GM23338 (cell line): ENCODE data around the gene NRDE2. TPM values are rescaled to one million over a fixed set of nuclear protein-coding genes. Genes with fewer than 3 reads are reported as not detected.

Experiments
- ATAC-seq: fragments of 200-7000 bp; cut with Tn5 transposase; 3 replicates; pipeline ENCODE4 v1.9.1; 2020
- DNase-seq: peaks from one replicate; pipeline ENCODE4 v3.0.0-alpha.2; 2015; ENCODE audit warnings: low spot score
- H2AFZ ChIP-seq: fragments of 200-600 bp; sonication (generic); 2 replicates; pipeline ENCODE4 v1.8.0; 2016; ENCODE audit warnings: antibody characterized with exemption, mild to moderate bottlenecking, moderate library complexity
- H3F3A ChIP-seq: fragments of 200-600 bp; sonication (generic); replicated peaks from 2 replicates; pipeline ENCODE4 v1.8.0; 2017; ENCODE audit warnings: antibody characterized with exemption, mixed run types, low read depth
- H3K27ac ChIP-seq: fragments of 200-600 bp; sonication (generic); 2 replicates; pipeline ENCODE4 v1.6.1; 2016; ENCODE audit warnings: low read depth
- H3K27me3 ChIP-seq: fragments of 200-600 bp; sonication (generic); 2 replicates; pipeline ENCODE4 v1.8.0; 2016; ENCODE audit warnings: mild to moderate bottlenecking, mixed run types, moderate library complexity; ENCODE audit not compliant: insufficient read depth
- H3K36me3 ChIP-seq: fragments of 200-600 bp; sonication (generic); 2 replicates; pipeline ENCODE4 v1.8.0; 2016; ENCODE audit warnings: mild to moderate bottlenecking; ENCODE audit not compliant: insufficient read depth
- H3K4me1 ChIP-seq: fragments of 200-600 bp; sonication (generic); 2 replicates; pipeline ENCODE4 v1.8.0; 2016; ENCODE audit warnings: mild to moderate bottlenecking, moderate library complexity; ENCODE audit not compliant: insufficient read depth
- H3K4me2 ChIP-seq: fragments of 200-600 bp; sonication (generic); 2 replicates; pipeline ENCODE4 v1.7.1; 2017; ENCODE audit warnings: mixed run types
- H3K4me3 ChIP-seq: fragments of 200-600 bp; sonication (generic); 2 replicates; pipeline ENCODE4 v1.6.1; 2016; ENCODE audit warnings: mixed run types
- H3K79me2 ChIP-seq: fragments of 200-600 bp; sonication (generic); replicated peaks from 2 replicates; pipeline ENCODE4 v1.8.0; 2017; ENCODE audit warnings: mild to moderate bottlenecking; ENCODE audit not compliant: insufficient read depth
- H3K9me2 ChIP-seq: fragments of 200-600 bp; sonication (generic); 2 replicates; pipeline ENCODE4 v1.8.0; 2017; ENCODE audit not compliant: insufficient read depth
- H4K20me1 ChIP-seq: fragments of 200-600 bp; sonication (generic); replicated peaks from 2 replicates; pipeline ENCODE4 v1.8.0; 2017; ENCODE audit warnings: mild to moderate bottlenecking; ENCODE audit not compliant: insufficient read depth
- H3K27ac Mint-ChIP-seq: 2 replicates; pipeline ENCODE4 v1.8.0; 2020; ENCODE audit warnings: inconsistent platforms, mild to moderate bottlenecking, moderate library complexity, mixed read lengths
- H3K27me3 Mint-ChIP-seq: 3 replicates; pipeline ENCODE4 v1.8.0; 2022; ENCODE audit warnings: low read depth, mild to moderate bottlenecking, moderate library complexity, mixed read lengths, inconsistent platforms; ENCODE audit not compliant: insufficient read depth, poor library complexity
- H3K36me3 Mint-ChIP-seq: 3 replicates; pipeline ENCODE4 v1.8.0; 2021; ENCODE audit warnings: low read depth, mild to moderate bottlenecking, inconsistent platforms, moderate library complexity, mixed read lengths
- H3K4me1 Mint-ChIP-seq: 3 replicates; pipeline ENCODE4 v1.8.0; 2020; ENCODE audit warnings: mild to moderate bottlenecking, inconsistent platforms, mixed read lengths
- H3K4me3 Mint-ChIP-seq: 3 replicates; pipeline ENCODE4 v1.8.0; 2021; ENCODE audit warnings: moderate library complexity, mild to moderate bottlenecking, inconsistent platforms, mixed read lengths
- H3K9me3 Mint-ChIP-seq: 3 replicates; pipeline ENCODE4 v1.8.0; 2020; ENCODE audit warnings: moderate library complexity, mild to moderate bottlenecking, inconsistent platforms, mixed read lengths
- EZH2 ChIP-seq: fragments of 200-600 bp; sonication (generic); IDR thresholded peaks from one replicate; pipeline ENCODE4 v1.8.0; 2017; ENCODE audit warnings: antibody characterized with exemption, mild to moderate bottlenecking, low read depth; ENCODE audit not compliant: unreplicated experiment
- JUNB ChIP-seq: IDR thresholded peaks from one replicate; pipeline ENCODE4 v1.6.1; 2016; ENCODE audit warnings: antibody characterized with exemption; ENCODE audit not compliant: unreplicated experiment
- NANOG ChIP-seq: IDR thresholded peaks from 2 replicates; pipeline ENCODE4 v1.6.1; 2016; ENCODE audit warnings: antibody characterized with exemption, borderline replicate concordance
- REST ChIP-seq: IDR thresholded peaks from one replicate; pipeline ENCODE4 v1.6.1; 2018; ENCODE audit warnings: antibody characterized with exemption; ENCODE audit not compliant: unreplicated experiment
- STAT1 ChIP-seq: IDR thresholded peaks from one replicate; pipeline ENCODE4 v1.6.1; 2016; ENCODE audit warnings: antibody characterized with exemption; ENCODE audit not compliant: unreplicated experiment
- ZNF462 ChIP-seq: fragments of 250-450 bp; sonication (Bioruptor Pico); IDR thresholded peaks from 2 replicates; pipeline ENCODE4 v1.5.0; 2020; ENCODE audit warnings: mild to moderate bottlenecking, moderate library complexity
- polyA plus RNA-seq: library from polyadenylated mRNA; unstranded; fragments of >200 nt; fragmentation: Nextera tagmentation; extraction: Ambion mirVana; gene quantifications from 2 replicates; pipeline ENCODE4 v1.2.1, GENCODE V29; 2016
- total RNA-seq: library from RNA; depleted of rRNA; stranded (reverse); fragments of >200 nt; shearing (Covaris generic); gene quantifications from 2 replicates; pipeline ENCODE4 v1.2.3, GENCODE V29; 2014
- TF ChIP-seq, protein P1 (sequence below): IDR thresholded peaks from 2 replicates; pipeline ENCODE4 v1.6.1; 2016; ENCODE audit warnings: antibody characterized with exemption
- TF ChIP-seq, protein P2 (sequence below), 2 experiments: fragments of 200-600 bp in 1 of 2; sonication (generic) in 1 of 2; conservative IDR thresholded peaks; 2 replicates each; pipeline versions ENCODE4 v1.5.1 to v1.6.1; 2016 to 2017; ENCODE audit warnings: antibody characterized with exemption in 2 of 2, low read depth in 2 of 2, mild to moderate bottlenecking in 2 of 2, moderate library complexity in 1 of 2

The NRDE2 gene
- total and polyA plus RNA-seq, 2 experiments from 2014 or later: 9.8 to 20.6 TPM

- Mint-ChIP-seq H3K4me3 (no peak overlapping the region), H3K9me3 (no peaks in the 10 kb centered on the region), H3K36me3 (peaks cover 29% of the 10 kb centered on the region; the same call in 2 of the 3 replicates), H3K4me1 (no peaks in the 10 kb centered on the region), H3K27me3 (peaks cover 7% of the 10 kb centered on the region), H3K27ac (no peak overlapping the region)
- Histone ChIP-seq H3F3A (no peaks in the 10 kb centered on the region), H3K79me2 (no peaks in the 10 kb centered on the region), H3K4me3 (no peak overlapping the region), H2AFZ (no peak overlapping the region), H3K4me2 (no peak overlapping the region), H3K4me1 (no peaks in the 10 kb centered on the region), H3K27ac (no peak overlapping the region), H3K36me3 (peaks cover 11% of the 10 kb centered on the region; the same call in 1 of the 2 replicates), H3K9me2 (no peaks in the 10 kb centered on the region), H4K20me1 (no peaks in the 10 kb centered on the region), H3K27me3 (no peaks in the 10 kb centered on the region)
- TF ChIP-seq, protein P1, sequence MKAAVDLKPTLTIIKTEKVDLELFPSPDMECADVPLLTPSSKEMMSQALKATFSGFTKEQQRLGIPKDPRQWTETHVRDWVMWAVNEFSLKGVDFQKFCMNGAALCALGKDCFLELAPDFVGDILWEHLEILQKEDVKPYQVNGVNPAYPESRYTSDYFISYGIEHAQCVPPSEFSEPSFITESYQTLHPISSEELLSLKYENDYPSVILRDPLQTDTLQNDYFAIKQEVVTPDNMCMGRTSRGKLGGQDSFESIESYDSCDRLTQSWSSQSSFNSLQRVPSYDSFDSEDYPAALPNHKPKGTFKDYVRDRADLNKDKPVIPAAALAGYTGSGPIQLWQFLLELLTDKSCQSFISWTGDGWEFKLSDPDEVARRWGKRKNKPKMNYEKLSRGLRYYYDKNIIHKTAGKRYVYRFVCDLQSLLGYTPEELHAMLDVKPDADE: no peak
- TF ChIP-seq, protein P2, sequence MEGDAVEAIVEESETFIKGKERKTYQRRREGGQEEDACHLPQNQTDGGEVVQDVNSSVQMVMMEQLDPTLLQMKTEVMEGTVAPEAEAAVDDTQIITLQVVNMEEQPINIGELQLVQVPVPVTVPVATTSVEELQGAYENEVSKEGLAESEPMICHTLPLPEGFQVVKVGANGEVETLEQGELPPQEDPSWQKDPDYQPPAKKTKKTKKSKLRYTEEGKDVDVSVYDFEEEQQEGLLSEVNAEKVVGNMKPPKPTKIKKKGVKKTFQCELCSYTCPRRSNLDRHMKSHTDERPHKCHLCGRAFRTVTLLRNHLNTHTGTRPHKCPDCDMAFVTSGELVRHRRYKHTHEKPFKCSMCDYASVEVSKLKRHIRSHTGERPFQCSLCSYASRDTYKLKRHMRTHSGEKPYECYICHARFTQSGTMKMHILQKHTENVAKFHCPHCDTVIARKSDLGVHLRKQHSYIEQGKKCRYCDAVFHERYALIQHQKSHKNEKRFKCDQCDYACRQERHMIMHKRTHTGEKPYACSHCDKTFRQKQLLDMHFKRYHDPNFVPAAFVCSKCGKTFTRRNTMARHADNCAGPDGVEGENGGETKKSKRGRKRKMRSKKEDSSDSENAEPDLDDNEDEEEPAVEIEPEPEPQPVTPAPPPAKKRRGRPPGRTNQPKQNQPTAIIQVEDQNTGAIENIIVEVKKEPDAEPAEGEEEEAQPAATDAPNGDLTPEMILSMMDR (conservative IDR thresholded peaks at IDR 0.05; ENCODE audit: low read depth in 2 of 2): peak; percentile 14 to 62; a peak in 3 of 4 replicates
- TF ChIP-seq STAT1 (no peak), REST (no peak), JUNB (no peak), EZH2 (no peak)
- DNase-seq (peak; percentile 40), ATAC-seq (peak; percentile 70)
These were observed 54.9 kb downstream of the NRDE2 start for GRCh38 chr14:90276646-90277367.

- H4K20me1 ChIP-seq: no peaks in the 10 kb centered on the region
- Mint-ChIP-seq H3K4me1 (no peaks in the 10 kb centered on the region), H3K9me3 (no peaks in the 10 kb centered on the region), H3K27ac (no peak overlapping the region), H3K36me3 (peaks cover 37% of the 10 kb centered on the region), H3K4me3 (no peak overlapping the region), H3K27me3 (peaks cover 6% of the 10 kb centered on the region)
- ATAC-seq (no peak), DNase-seq (no peak)
- no peak overlapping the region for H3K27ac ChIP-seq
- H3F3A ChIP-seq: no peaks in the 10 kb centered on the region
- no peak overlapping the region for H3K4me2 ChIP-seq
- no peaks in the 10 kb centered on the region for H3K4me1 ChIP-seq
- H3K9me2 ChIP-seq: no peaks in the 10 kb centered on the region
- peaks cover 20% of the 10 kb centered on the region for H3K36me3 ChIP-seq
- no peaks in the 10 kb centered on the region for H3K27me3 ChIP-seq
- H3K4me3 ChIP-seq: no peak overlapping the region
- H2AFZ ChIP-seq: no peak overlapping the region
- no peaks in the 10 kb centered on the region for H3K79me2 ChIP-seq
- TF ChIP-seq NANOG: no peak
- TF ChIP-seq STAT1: no peak
- no peak for TF ChIP-seq ZNF462 (CRISPR knock-in tag)
These were observed 55.9 kb downstream of the NRDE2 start for GRCh38 chr14:90275820-90276219.
